NCI-H1436 (cell line): ENCODE measurements around the gene FOXN3.

Source experiments
- DNase-seq: peaks from one replicate; lab custom pipeline; 2025; lab: John Stamatoyannopoulos, UW

The FOXN3 gene

GRCh38 chr14:89408907-89409700 is 7.9 kb downstream of the FOXN3 start:
- DNase-seq = no peak

- DNase-seq = no peak
These were observed 9.2 kb downstream of the FOXN3 start for GRCh38 chr14:89407856-89408255.

GRCh38 chr14:89406941-89407340 is 10.1 kb downstream of the FOXN3 start:
- DNase-seq = no peak

GRCh38 chr14:89406361-89406760 is 10.7 kb downstream of the FOXN3 start:
- no peak for DNase-seq

GRCh38 chr14:89405712-89406111 is 11.3 kb downstream of the FOXN3 start:
- DNase-seq = no peak

- no peak for DNase-seq
These were observed 14.7 kb downstream of the FOXN3 start for GRCh38 chr14:89402363-89402762.

- no peak for DNase-seq
These were observed 15.3 kb downstream of the FOXN3 start for GRCh38 chr14:89401761-89402160.

GRCh38 chr14:89401241-89401640 is 15.8 kb downstream of the FOXN3 start:
- no peak for DNase-seq

- no peak for DNase-seq
These were observed 16.5 kb downstream of the FOXN3 start for GRCh38 chr14:89400529-89400928.

- peak; percentile 8 for DNase-seq
These were observed 17.4 kb downstream of the FOXN3 start for GRCh38 chr14:89399594-89400068.

- no peak for DNase-seq
These were observed 17.9 kb downstream of the FOXN3 start for GRCh38 chr14:89399157-89399556.

GRCh38 chr14:89397569-89398230 is 19.3 kb downstream of the FOXN3 start:
- DNase-seq = no peak

GRCh38 chr14:89394972-89395371 is 22.1 kb downstream of the FOXN3 start:
- DNase-seq = no peak

GRCh38 chr14:89393222-89393745 is 23.7 kb downstream of the FOXN3 start:
- DNase-seq = no peak

GRCh38 chr14:89392181-89392580 is 24.9 kb downstream of the FOXN3 start:
- DNase-seq = no peak

- no peak for DNase-seq
These were observed 25.5 kb downstream of the FOXN3 start for GRCh38 chr14:89391556-89391955.

GRCh38 chr14:89391123-89391522 is 25.9 kb downstream of the FOXN3 start:
- DNase-seq = no peak

- DNase-seq = no peak
These were observed 28.2 kb downstream of the FOXN3 start for GRCh38 chr14:89388853-89389252.

GRCh38 chr14:89387922-89388685 is 28.9 kb downstream of the FOXN3 start:
- no peak for DNase-seq

GRCh38 chr14:89386212-89386886 is 30.7 kb downstream of the FOXN3 start:
- DNase-seq = no peak

GRCh38 chr14:89384636-89385035 is 32.4 kb downstream of the FOXN3 start:
- no peak for DNase-seq

GRCh38 chr14:89384023-89384422 is 33.0 kb downstream of the FOXN3 start:
- DNase-seq = no peak
